IMR-90 (cell line): ENCODE measurements around the gene CA12.

Experiments used
- BHLHE40 ChIP-seq: fragments of 150-350 bp; IDR thresholded peaks from 2 replicates; pipeline ENCODE4 v1.6.1; 2016; ENCODE audit warnings: mild to moderate bottlenecking, low read depth, low read length
- CHD1 ChIP-seq: IDR thresholded peaks from 2 replicates; pipeline ENCODE4 v1.6.1; 2012; ENCODE audit warnings: low read depth, low read length, improper control_type of control experiment
- CTCF ChIP-seq: conservative IDR thresholded peaks from 2 replicates; pipeline ENCODE4 v1.5.1; 2012; ENCODE audit warnings: mild to moderate bottlenecking, low read depth, low read length, improper control_type of control experiment
- ELK1 ChIP-seq: fragments of 150-350 bp; IDR thresholded peaks from 2 replicates; pipeline ENCODE4 v1.6.1; 2016; ENCODE audit warnings: low read depth, mild to moderate bottlenecking, low read length, moderate library complexity, borderline replicate concordance
- MAFK ChIP-seq: IDR thresholded peaks from 2 replicates; pipeline ENCODE4 v1.6.1; 2012; ENCODE audit warnings: low read depth, low read length, improper control_type of control experiment
- MAZ ChIP-seq: IDR thresholded peaks from 2 replicates; pipeline ENCODE4 v1.6.1; 2012; ENCODE audit warnings: low read depth, mild to moderate bottlenecking, low read length, improper control_type of control experiment, moderate library complexity, borderline replicate concordance
- MXI1 ChIP-seq: IDR thresholded peaks from 2 replicates; pipeline ENCODE4 v1.6.1; 2012; ENCODE audit warnings: low read depth, mild to moderate bottlenecking, low read length, moderate library complexity, borderline replicate concordance
- POLR2A ChIP-seq: IDR thresholded peaks from 2 replicates; pipeline ENCODE4 v1.6.1; 2012; ENCODE audit warnings: mild to moderate bottlenecking, low read depth, low read length
- RAD21 ChIP-seq: IDR thresholded peaks from 2 replicates; pipeline ENCODE4 v1.6.1; 2012; ENCODE audit warnings: low read length, improper control_type of control experiment
- RCOR1 ChIP-seq: IDR thresholded peaks from 2 replicates; pipeline ENCODE4 v1.6.1; 2012; ENCODE audit warnings: mild to moderate bottlenecking, low read length, improper control_type of control experiment; ENCODE audit not compliant: insufficient replicate concordance
- RFX5 ChIP-seq: IDR thresholded peaks from 2 replicates; pipeline ENCODE4 v1.8.0; 2012; ENCODE audit warnings: low read depth, mild to moderate bottlenecking, low read length, moderate library complexity
- SMC3 ChIP-seq: fragments of 150-350 bp; IDR thresholded peaks from 2 replicates; pipeline ENCODE4 v1.6.1; 2016; ENCODE audit warnings: low read depth, mild to moderate bottlenecking, antibody characterized with exemption, low read length, moderate library complexity
- TF ChIP-seq, protein P1 (sequence below): fragments of 150-350 bp; IDR thresholded peaks from 2 replicates; pipeline ENCODE4 v1.6.1; 2017; ENCODE audit warnings: mild to moderate bottlenecking, antibody characterized with exemption, low read length, low read depth

DNA sequence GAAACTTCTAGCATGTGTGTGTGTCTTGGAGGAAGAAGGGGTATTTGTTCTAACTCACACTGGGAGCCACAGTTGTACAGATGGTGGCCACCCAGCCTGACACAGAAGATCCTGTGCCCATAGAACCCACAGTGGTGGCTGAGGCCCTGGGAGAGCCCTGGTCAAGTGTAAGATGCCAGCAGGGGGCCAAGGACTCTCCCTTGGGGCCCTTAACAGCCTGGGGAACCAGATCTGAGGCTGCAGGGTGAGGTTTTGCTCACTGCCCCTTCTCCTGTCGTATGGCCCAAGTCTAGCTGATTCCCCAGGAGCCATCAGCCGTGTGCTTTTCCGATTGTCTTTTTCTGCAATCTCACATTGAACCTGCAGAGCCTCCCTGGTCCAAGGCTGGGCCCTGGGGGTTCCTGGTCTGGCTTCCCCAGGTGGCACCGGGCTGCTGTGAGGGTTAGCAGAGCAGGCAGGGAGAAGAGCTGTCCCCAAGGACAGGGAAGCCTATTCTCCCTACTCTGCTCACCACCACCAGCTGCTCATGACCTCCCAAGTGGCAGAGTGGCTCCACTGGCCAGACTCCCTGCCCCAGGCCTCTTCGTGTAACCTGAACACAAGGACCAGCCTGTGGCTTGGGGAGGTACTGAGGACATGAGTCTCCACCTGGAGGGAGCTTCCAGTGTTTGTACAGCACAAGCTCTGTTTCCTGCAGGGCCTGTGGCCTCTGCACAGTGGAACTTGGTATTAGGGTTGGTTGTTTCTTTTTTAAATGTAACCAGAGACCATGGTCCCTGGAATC, 51.9 kb downstream of the CA12 start:
- TF ChIP-seq RCOR1 (no peak), POLR2A (no peak), CTCF (no peak), RAD21 (no peak), RFX5 (no peak), ELK1 (no peak), MXI1 (no peak), SMC3 (no peak), MAZ (no peak), BHLHE40 (no peak), CHD1 (no peak), MAFK (no peak)
- TF ChIP-seq, protein P1, sequence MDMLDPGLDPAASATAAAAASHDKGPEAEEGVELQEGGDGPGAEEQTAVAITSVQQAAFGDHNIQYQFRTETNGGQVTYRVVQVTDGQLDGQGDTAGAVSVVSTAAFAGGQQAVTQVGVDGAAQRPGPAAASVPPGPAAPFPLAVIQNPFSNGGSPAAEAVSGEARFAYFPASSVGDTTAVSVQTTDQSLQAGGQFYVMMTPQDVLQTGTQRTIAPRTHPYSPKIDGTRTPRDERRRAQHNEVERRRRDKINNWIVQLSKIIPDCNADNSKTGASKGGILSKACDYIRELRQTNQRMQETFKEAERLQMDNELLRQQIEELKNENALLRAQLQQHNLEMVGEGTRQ = no peak
